CD4-positive, alpha-beta T cell treated with Interleukin-10 for 1 hour (primary cell): Measurements from ENCODE around the gene ILK.

Experiments used
- DNase-seq: peaks from one replicate; pipeline ENCODE4 v3.0.0-alpha.2; 2020

ILK gene

GRCh38 chr11:6622261-6623171 is 18.9 kb downstream of the ILK start:
- no peak for DNase-seq

- DNase-seq = no peak
Observed at GRCh38 chr11:6623391-6624363, 20.1 kb downstream of the ILK start.

GRCh38 chr11:6625156-6625831 is 21.7 kb downstream of the ILK start:
- no peak for DNase-seq

GRCh38 chr11:6625832-6626420 is 22.4 kb downstream of the ILK start:
- no peak for DNase-seq

- no peak for DNase-seq
Observed at GRCh38 chr11:6626971-6627761, 23.6 kb downstream of the ILK start.

GRCh38 chr11:6627762-6628241 is 24.2 kb downstream of the ILK start:
- DNase-seq = peak; percentile 53

GRCh38 chr11:6628526-6628925 is 25.0 kb downstream of the ILK start:
- no peak for DNase-seq

GRCh38 chr11:6629573-6629891 is 26.0 kb downstream of the ILK start:
- no peak for DNase-seq

- no peak for DNase-seq
Observed at GRCh38 chr11:6629892-6630631, 26.5 kb downstream of the ILK start.

GRCh38 chr11:6630632-6631291 is 27.2 kb downstream of the ILK start:
- DNase-seq = no peak

GRCh38 chr11:6631361-6631890 is 27.9 kb downstream of the ILK start:
- no peak for DNase-seq

- no peak for DNase-seq
Observed at GRCh38 chr11:6632116-6633073, 28.8 kb downstream of the ILK start.

GRCh38 chr11:6633422-6634408 is 30.1 kb downstream of the ILK start:
- no peak for DNase-seq

GRCh38 chr11:6634534-6634933 is 31.0 kb downstream of the ILK start:
- DNase-seq = no peak

GRCh38 chr11:6635082-6635932 is 31.7 kb downstream of the ILK start:
- no peak for DNase-seq

GRCh38 chr11:6636480-6636879 is 32.9 kb downstream of the ILK start:
- DNase-seq = no peak

- DNase-seq = no peak
Observed at GRCh38 chr11:6637871-6638270, 34.3 kb downstream of the ILK start.
